HG03439 (cell line): ENCODE results near the gene SMIM41.

ENCODE experiments used
- ATAC-seq: cut with Tn5 transposase; IDR thresholded peaks from one replicate; pipeline ENCODE4 v1.9.1; 2021; ENCODE audit warnings: mild to moderate bottlenecking, moderate library complexity; ENCODE audit not compliant: unreplicated experiment

SMIM41 gene

GRCh38 chr12:52120951-52121823, 41.7 kb downstream of the SMIM41 start:
- ATAC-seq, result no peak

GRCh38 chr12:52121824-52122539, 42.5 kb downstream of the SMIM41 start:
- ATAC-seq, result no peak

GRCh38 chr12:52122540-52122871, 43.0 kb downstream of the SMIM41 start:
- no peak for ATAC-seq

- ATAC-seq, result no peak
These were observed 43.4 kb downstream of the SMIM41 start for GRCh38 chr12:52122904-52123303.

GRCh38 chr12:52123487-52124186, 44.1 kb downstream of the SMIM41 start:
- ATAC-seq, result no peak

- ATAC-seq, result no peak
These were observed 46.0 kb downstream of the SMIM41 start for GRCh38 chr12:52125476-52125900.

- no peak for ATAC-seq
These were observed 46.6 kb downstream of the SMIM41 start for GRCh38 chr12:52126050-52126604.

- ATAC-seq, result no peak
These were observed 47.4 kb downstream of the SMIM41 start for GRCh38 chr12:52126605-52127578.

GRCh38 chr12:52127683-52128450, 48.4 kb downstream of the SMIM41 start:
- ATAC-seq, result no peak

GRCh38 chr12:52130711-52131110, 51.2 kb downstream of the SMIM41 start:
- ATAC-seq, result no peak

GRCh38 chr12:52132754-52133161, 53.3 kb downstream of the SMIM41 start:
- ATAC-seq, result no peak

GRCh38 chr12:52137746-52138145, 58.2 kb downstream of the SMIM41 start:
- no peak for ATAC-seq

GRCh38 chr12:52139147-52139546, 59.6 kb downstream of the SMIM41 start:
- no peak for ATAC-seq

- no peak for ATAC-seq
These were observed 60.1 kb downstream of the SMIM41 start for GRCh38 chr12:52139579-52140062.

- no peak for ATAC-seq
These were observed 61.8 kb downstream of the SMIM41 start for GRCh38 chr12:52141306-52141705.

GRCh38 chr12:52141875-52142274, 62.4 kb downstream of the SMIM41 start:
- ATAC-seq, result no peak

- ATAC-seq, result no peak
These were observed 62.9 kb downstream of the SMIM41 start for GRCh38 chr12:52142431-52142830.

- ATAC-seq, result no peak
These were observed 65.2 kb downstream of the SMIM41 start for GRCh38 chr12:52144512-52145227.
